Measurements from ENCODE around the gene ARHGAP26.
"Not testable (repeated sequence)": the region's sequence is repeated elsewhere in the genome, so short reads cannot be mapped to it uniquely, and the experiment has no call there.

GRCh38 chr5:142990073-142990472 is 219.9 kb downstream of the ARHGAP26 start:
- not testable (repeated sequence) for TF ChIP-seq CTCF (IDR thresholded peaks at IDR 0.05 in 2 of 3, conservative IDR thresholded peaks at IDR 0.05 in 1 of 3; ENCODE audit: borderline replicate concordance in 1 of 3, insufficient read depth in 1 of 3, low read depth in 2 of 3, low read length in 2 of 3); POLR2AphosphoS5 (IDR thresholded peaks at IDR 0.05; ENCODE audit: low read depth, low read length); POLR2A (IDR thresholded peaks at IDR 0.05; ENCODE audit: borderline replicate concordance, extremely low read depth, insufficient read depth, insufficient read length); EZH2phosphoT487 (IDR thresholded peaks at IDR 0.05; ENCODE audit: borderline replicate concordance)
